Jurkat, Clone E6-1 (cell line): ENCODE measurements around the gene BCL2L15.

Experiments used
- DNase-seq: peaks from one replicate; pipeline ENCODE4 v3.0.0-alpha.2; 2011; ENCODE audit warnings: low read depth, low spot score
- H3K4me3 ChIP-seq: 2 replicates; pipeline ENCODE4 v1.5.1; 2011; ENCODE audit warnings: mild to moderate bottlenecking, low read length, control low read depth, moderate library complexity

The BCL2L15 gene

GRCh38 chr1:113846391-113847035 is 40.9 kb downstream of the BCL2L15 start:
- no peak for DNase-seq
- H3K4me3 ChIP-seq, result no peak overlapping the region

DNA sequence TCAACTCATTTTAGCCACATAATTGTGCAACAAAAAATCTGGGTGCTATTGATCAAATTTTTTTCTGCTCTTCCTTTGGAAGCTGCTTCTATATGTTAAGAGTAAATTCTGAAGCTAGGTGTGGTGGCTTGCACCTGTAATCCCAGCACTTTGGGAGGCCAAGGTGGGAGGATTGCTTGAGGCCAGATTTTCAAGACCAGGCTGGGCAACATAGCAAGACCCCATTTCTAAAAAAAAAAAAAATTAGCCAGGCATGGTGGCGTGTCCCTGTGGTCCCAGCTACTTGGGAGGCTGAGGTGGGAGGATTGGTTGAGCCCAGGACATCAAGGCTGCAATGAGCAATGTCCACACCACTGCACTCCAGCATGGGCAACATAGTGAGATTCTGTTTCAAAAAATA is 50.8 kb downstream of the BCL2L15 start:
- H3K4me3 ChIP-seq, result no peak overlapping the region
- no peak for DNase-seq

GRCh38 chr1:113835686-113836290 is 51.6 kb downstream of the BCL2L15 start:
- peak; percentile 57 for DNase-seq
- H3K4me3 ChIP-seq, result no peak overlapping the region

- no peak for DNase-seq
- no peak overlapping the region for H3K4me3 ChIP-seq
Measured at GRCh38 chr1:113834716-113835115, 52.7 kb downstream of the BCL2L15 start.
